ENCODE results near the gene PTPRT. TPM values are rescaled to one million over a fixed set of nuclear protein-coding genes. Genes with fewer than 3 reads are reported as not detected.
"Not testable (repeated sequence)": the region's sequence is repeated elsewhere in the genome, so short reads cannot be mapped to it uniquely, and the experiment has no call there.

The PTPRT gene
- total RNA-seq, 6 donors from 2014 or later, result 0.20 to 7.1 (median 3.8) TPM

GRCh38 chr20:42923348-42923918 lies 266.3 kb downstream of the PTPRT start:
- WGBS, 2 donors, result 69 to 75% methylated on average over 7 of the region's 7 CpGs

GRCh38 chr20:42920776-42921175 lies 268.9 kb downstream of the PTPRT start:
- Histone ChIP-seq H3K9me3 (no peaks in the 10 kb centered on the region), H3K27me3 (no peaks in the 10 kb centered on the region), H3K27ac (no peak overlapping the region), H3K36me3 (no peaks in the 10 kb centered on the region), H3K4me3 (no peak overlapping the region), H3K4me1 (no peaks in the 10 kb centered on the region)
- TF ChIP-seq POLR2A (IDR thresholded peaks at IDR 0.05), result no peak
- no peak for TF ChIP-seq EP300 (IDR thresholded peaks at IDR 0.05)
- no peak for TF ChIP-seq CTCF (IDR thresholded peaks at IDR 0.05)
- TF ChIP-seq POLR2AphosphoS5 (IDR thresholded peaks at IDR 0.05), result no peak
- ATAC-seq (ENCODE audit: low FRiP score in 2 of 2), result no peak
- no peak for DNase-seq
- 74 to 75% methylated on average over 2 of the region's 2 CpGs for WGBS, 2 donors

More at GRCh38 chr20:42923348-42923918, 266.3 kb downstream of the PTPRT start:
- no peaks in the 10 kb centered on the region for H3K9me3 ChIP-seq
- TF ChIP-seq POLR2AphosphoS5 (IDR thresholded peaks at IDR 0.05) (no peak), POLR2A (IDR thresholded peaks at IDR 0.05) (no peak), CTCF (IDR thresholded peaks at IDR 0.05) (no peak)
- no peak for DNase-seq
- H3K36me3 ChIP-seq, result no peaks in the 10 kb centered on the region
- H3K4me1 ChIP-seq, result no peaks in the 10 kb centered on the region
- H3K4me3 ChIP-seq, result no peak overlapping the region
- H3K27me3 ChIP-seq, result no peaks in the 10 kb centered on the region
- H3K27ac ChIP-seq, result no peak overlapping the region
- ATAC-seq (ENCODE audit: low FRiP score in 2 of 2), result no peak

- TF ChIP-seq EP300 (IDR thresholded peaks at IDR 0.05) (no peak), CTCF (IDR thresholded peaks at IDR 0.05) (no peak), POLR2A (IDR thresholded peaks at IDR 0.05) (no peak), POLR2AphosphoS5 (IDR thresholded peaks at IDR 0.05) (no peak)
- H3K27me3 ChIP-seq, result no peaks in the 10 kb centered on the region
- DNase-seq (no peak), ATAC-seq (ENCODE audit: low FRiP score in 2 of 2) (no peak)
- H3K4me1 ChIP-seq, result no peaks in the 10 kb centered on the region
- 56 to 82% methylated on average over 2 of the region's 2 CpGs for WGBS, 2 donors
- no peak overlapping the region for H3K27ac ChIP-seq
- H3K4me3 ChIP-seq, result no peak overlapping the region
- no peaks in the 10 kb centered on the region for H3K36me3 ChIP-seq
- H3K9me3 ChIP-seq, result no peaks in the 10 kb centered on the region
These were observed 270.4 kb downstream of the PTPRT start for GRCh38 chr20:42919316-42919715.

- WGBS, 2 donors, result 84 to 88% methylated on average over 8 of the region's 8 CpGs
- Histone ChIP-seq H3K9me3 (no peaks in the 10 kb centered on the region), H3K27ac (no peak overlapping the region), H3K4me3 (no peak overlapping the region), H3K4me1 (no peaks in the 10 kb centered on the region), H3K36me3 (no peaks in the 10 kb centered on the region), H3K27me3 (no peaks in the 10 kb centered on the region)
- ATAC-seq (ENCODE audit: low FRiP score in 2 of 2) (no peak), DNase-seq (no peak)
- TF ChIP-seq POLR2A (IDR thresholded peaks at IDR 0.05), result no peak
- TF ChIP-seq CTCF (IDR thresholded peaks at IDR 0.05), result no peak
- TF ChIP-seq EP300 (IDR thresholded peaks at IDR 0.05), result no peak
- no peak for TF ChIP-seq POLR2AphosphoS5 (IDR thresholded peaks at IDR 0.05)
These were observed 274.6 kb downstream of the PTPRT start for GRCh38 chr20:42915081-42915480.

- DNase-seq (no peak), ATAC-seq (ENCODE audit: low FRiP score in 2 of 2) (no peak)
- WGBS, 2 donors, result 50 to 58% methylated on average over 5 of the region's 5 CpGs
- H3K4me3 ChIP-seq, result no peak overlapping the region
- no peak for TF ChIP-seq CTCF (IDR thresholded peaks at IDR 0.05)
- TF ChIP-seq POLR2A (IDR thresholded peaks at IDR 0.05), result no peak
- no peak for TF ChIP-seq EP300 (IDR thresholded peaks at IDR 0.05)
- no peak for TF ChIP-seq POLR2AphosphoS5 (IDR thresholded peaks at IDR 0.05)
- no peaks in the 10 kb centered on the region for H3K36me3 ChIP-seq
- no peak overlapping the region for H3K27ac ChIP-seq
- H3K9me3 ChIP-seq, result no peaks in the 10 kb centered on the region
- H3K27me3 ChIP-seq, result no peaks in the 10 kb centered on the region
- no peaks in the 10 kb centered on the region for H3K4me1 ChIP-seq
These were observed 275.4 kb downstream of the PTPRT start for GRCh38 chr20:42914302-42914701.

GRCh38 chr20:42910808-42911207 lies 278.9 kb downstream of the PTPRT start:
- DNase-seq; H3K27ac ChIP-seq; H3K27me3 ChIP-seq; H3K9me3 ChIP-seq; ATAC-seq (ENCODE audit: low FRiP score in 2 of 2); H3K4me3 ChIP-seq; H3K36me3 ChIP-seq; H3K4me1 ChIP-seq: not testable (repeated sequence)
- 39 to 42% methylated on average over 2 of the region's 2 CpGs for WGBS, 2 donors
